Measurements from ENCODE around the gene SRPK1. TPM values are rescaled to one million over a fixed set of nuclear protein-coding genes. Genes with fewer than 3 reads are reported as not detected.

SRPK1 gene
- total and polyA plus RNA-seq, 2 of the 13 experiments (the other 11 are each of a cell fraction or from before 2014, with no cell fraction given) = 56.4 to 142 TPM

- FAIRE-seq (no peak), ATAC-seq (no peak), DNase-seq (ENCODE audit: low spot score) (no peak)
- no TSS peak for BruUV-seq (replicated peaks)
- H3K4me2 ChIP-seq (ENCODE audit: low read depth, low read length) = no peak overlapping the region
- H2AFZ ChIP-seq (ENCODE audit: low read length) = no peak overlapping the region
- 96% methylated on average over 8 of the region's 8 CpGs for WGBS (ENCODE audit: low lambda C conversion rate)
- H3K36me3 ChIP-seq (replicated peaks in 1 of 2; ENCODE audit: control insufficient read depth in 1 of 2, insufficient read depth in 2 of 2, low read length in 2 of 2) = peaks cover 18 to 72% of the 10 kb centered on the region in 2 experiments
- in situ Hi-C loops (cut with HindIII; ENCODE audit: extremely low pct_ligation_motif_present, low pct_unique_long_range_greater_than_20kb) = no loop called here
- ChIA-PET CTCF (ENCODE audit: low intra/inter-chr PET ratio, low total read pairs) (no interaction called here), POLR2A (no interaction called here)
- H3K9me3 ChIP-seq (ENCODE audit: low read length) = peaks cover 26% of the 10 kb centered on the region
- H3K4me1 ChIP-seq (ENCODE audit: insufficient read depth, low read length) = peaks cover 10% of the 10 kb centered on the region
- intact Hi-C loops (cut with micrococcal nuclease; ENCODE audit: unreplicated experiment) = no loop called here
- no peak overlapping the region for H3K4me3 ChIP-seq (replicated peaks in 1 of 3; ENCODE audit: insufficient read depth in 1 of 3, low read depth in 2 of 3, low read length in 3 of 3)
- H4K20me1 ChIP-seq (ENCODE audit: insufficient read depth, low read length) = peaks cover 15% of the 10 kb centered on the region
- H3K27ac ChIP-seq (ENCODE audit: extremely low read length, insufficient read depth, low read length) = no peak overlapping the region
- no peak overlapping the region for H3K9ac ChIP-seq (ENCODE audit: insufficient read depth, low read depth, low read length)
- H3K79me2 ChIP-seq (ENCODE audit: insufficient read depth, low read length) = peaks cover 96% of the 10 kb centered on the region
- H3K27me3 ChIP-seq (ENCODE audit: control insufficient read depth in 1 of 2, insufficient read depth in 2 of 2, low read length in 2 of 2) = no peaks in the 10 kb centered on the region
- TF ChIP-seq SOX5 (CRISPR knock-in tag; IDR thresholded peaks at IDR 0.05; ENCODE audit: borderline replicate concordance) (no peak), RFXANK (CRISPR knock-in tag; IDR thresholded peaks at IDR 0.05) (no peak), SP4 (CRISPR knock-in tag; IDR thresholded peaks at IDR 0.05) (no peak), ZMYM4 (CRISPR knock-in tag; IDR thresholded peaks at IDR 0.05) (no peak), HOXA3 (CRISPR knock-in tag; IDR thresholded peaks at IDR 0.05) (no peak), ZIK1 (CRISPR knock-in tag; IDR thresholded peaks at IDR 0.05; ENCODE audit: borderline replicate concordance, low read depth) (no peak), HMGXB3 (CRISPR knock-in tag; IDR thresholded peaks at IDR 0.05; ENCODE audit: borderline replicate concordance) (no peak), RAD21 (CRISPR knock-in tag; IDR thresholded peaks at IDR 0.05) (no peak), THAP7 (CRISPR knock-in tag; IDR thresholded peaks at IDR 0.05) (no peak), SNRNP70 (IDR thresholded peaks at IDR 0.05; ENCODE audit: low read depth, low read length) (no peak), IRF2 (CRISPR knock-in tag; IDR thresholded peaks at IDR 0.05) (no peak), ZNF878 (CRISPR knock-in tag; IDR thresholded peaks at IDR 0.05) (no peak), ARID5B (CRISPR knock-in tag; IDR thresholded peaks at IDR 0.05) (no peak), ARNTL (CRISPR knock-in tag; IDR thresholded peaks at IDR 0.05) (no peak), HINFP (CRISPR knock-in tag; IDR thresholded peaks at IDR 0.05; ENCODE audit: low read depth) (no peak)
Observed at GRCh38 chr6:35905841-35906498, 14.9 kb downstream of the SRPK1 start.

All from HepG2 (cell line).